Stimulated activated CD8-positive, alpha-beta memory T cell treated with anti-CD3 and anti-CD28 coated beads, Interleukin-2, amount 100 ng/mL, for 1 hour (primary cell): ENCODE results near the gene EXD3.
A peak's percentile ranks its signal among the peaks of the same experiment; 100 is the strongest.
"Not testable (repeated sequence)": the region's sequence is repeated elsewhere in the genome, so short reads cannot be mapped to it uniquely, and the experiment has no call there.

Experiments used
- DNase-seq, 2 donors: peaks; one replicate each; pipeline ENCODE4 v3.0.0-alpha.2; 2020; ENCODE audit warnings: low read depth in 2 of 2

The EXD3 gene

GRCh38 chr9:137411260-137411644 is 11.7 kb downstream of the EXD3 start:
- DNase-seq: no peak

GRCh38 chr9:137410891-137411249 is 12.1 kb downstream of the EXD3 start:
- DNase-seq: no peak

GRCh38 chr9:137410236-137410890 is 12.6 kb downstream of the EXD3 start:
- DNase-seq: not testable (repeated sequence)

- no peak for DNase-seq
These were observed 13.4 kb downstream of the EXD3 start for GRCh38 chr9:137409515-137409914.

GRCh38 chr9:137408651-137409405 is 14.1 kb downstream of the EXD3 start:
- no peak for DNase-seq

GRCh38 chr9:137407590-137408300 is 15.2 kb downstream of the EXD3 start:
- DNase-seq: no peak

- peak; percentile 27 to 40 for DNase-seq
These were observed 15.9 kb downstream of the EXD3 start for GRCh38 chr9:137406876-137407589.

- DNase-seq: no peak
These were observed 16.7 kb downstream of the EXD3 start for GRCh38 chr9:137406085-137406760.

- no peak for DNase-seq
These were observed 17.3 kb downstream of the EXD3 start for GRCh38 chr9:137405677-137406081.

- DNase-seq: no peak
These were observed 17.9 kb downstream of the EXD3 start for GRCh38 chr9:137404961-137405567.

- no peak for DNase-seq
These were observed 19.7 kb downstream of the EXD3 start for GRCh38 chr9:137403269-137403668.

GRCh38 chr9:137402746-137403145 is 20.2 kb downstream of the EXD3 start:
- no peak for DNase-seq

GRCh38 chr9:137398561-137399468 is 24.1 kb downstream of the EXD3 start:
- DNase-seq: no peak

- DNase-seq: no peak
These were observed 25.1 kb downstream of the EXD3 start for GRCh38 chr9:137397675-137398423.

GRCh38 chr9:137396634-137397367 is 26.2 kb downstream of the EXD3 start:
- no peak for DNase-seq

GRCh38 chr9:137396227-137396626 is 26.7 kb downstream of the EXD3 start:
- DNase-seq: no peak

- no peak for DNase-seq
These were observed 27.3 kb downstream of the EXD3 start for GRCh38 chr9:137395666-137396010.

GRCh38 chr9:137394866-137395665 is 27.9 kb downstream of the EXD3 start:
- no peak for DNase-seq
